AG20443 (cell line): Measurements from ENCODE around the gene SYNE4.
"Not testable (repeated sequence)": the region's sequence is repeated elsewhere in the genome, so short reads cannot be mapped to it uniquely, and the experiment has no call there.

Experiments used
- DNase-seq: peaks from one replicate; pipeline ENCODE4 v3.0.0; 2012; ENCODE audit warnings: low spot score, mixed read lengths

The SYNE4 gene

GRCh38 chr19:36008336-36008978 lies at the start of gene SYNE4:
TSS of gene SYNE4 (minus strand) at chr19:36008813. CDS start at chr19:36008681, 132 bp downstream.
- DNase-seq: no peak

GRCh38 chr19:36054733-36055686 lies 46.4 kb upstream of the SYNE4 start, which contains the start of gene WDR62:
TSS of gene WDR62 (plus strand) at chr19:36054897. CDS start at chr19:36054972, 75 bp downstream.
- peak; percentile 98 for DNase-seq

DNA sequence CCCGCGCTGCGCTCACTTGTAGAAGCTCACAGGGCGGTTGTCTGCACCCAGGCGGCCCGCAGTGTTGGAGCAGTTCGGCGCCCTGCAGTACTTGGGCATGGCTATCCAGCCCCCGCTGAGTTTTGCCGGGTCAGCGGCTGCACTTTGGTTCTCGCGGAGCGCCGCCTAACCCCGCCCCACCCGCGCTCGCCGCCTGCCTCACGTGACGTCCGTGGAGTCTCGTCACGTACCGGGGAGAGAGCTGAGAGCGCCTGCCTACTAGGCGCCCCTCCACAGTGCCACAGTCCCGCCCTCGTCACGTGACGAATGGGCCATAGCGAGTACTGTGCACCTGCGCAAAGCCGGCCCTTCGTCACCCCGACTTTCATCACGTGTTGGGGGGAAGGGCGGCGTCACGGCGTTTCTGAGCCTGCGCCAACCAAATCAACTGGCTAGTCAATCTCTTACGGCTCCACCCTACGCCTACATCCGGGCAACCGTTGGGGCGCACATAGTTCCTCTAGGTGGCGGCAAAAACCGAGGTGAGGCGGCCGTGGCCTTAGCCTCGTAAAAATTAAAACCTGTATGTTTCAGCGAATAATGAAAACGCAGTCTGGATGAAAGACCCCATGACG lies 45.6 kb upstream of the SYNE4 start, which contains the start of gene THAP8:
Gene THAP8, minus strand, starts transcription at position 167 of the 614 bp plus-strand sequence. Its CDS starts 68 bp downstream, at position 99.
- peak; percentile 100 for DNase-seq

- DNase-seq: no peak
Measured at GRCh38 chr19:36051637-36052036, 43.0 kb upstream of the SYNE4 start.

GRCh38 chr19:36051236-36051635 lies 42.6 kb upstream of the SYNE4 start:
- DNase-seq: no peak

DNA sequence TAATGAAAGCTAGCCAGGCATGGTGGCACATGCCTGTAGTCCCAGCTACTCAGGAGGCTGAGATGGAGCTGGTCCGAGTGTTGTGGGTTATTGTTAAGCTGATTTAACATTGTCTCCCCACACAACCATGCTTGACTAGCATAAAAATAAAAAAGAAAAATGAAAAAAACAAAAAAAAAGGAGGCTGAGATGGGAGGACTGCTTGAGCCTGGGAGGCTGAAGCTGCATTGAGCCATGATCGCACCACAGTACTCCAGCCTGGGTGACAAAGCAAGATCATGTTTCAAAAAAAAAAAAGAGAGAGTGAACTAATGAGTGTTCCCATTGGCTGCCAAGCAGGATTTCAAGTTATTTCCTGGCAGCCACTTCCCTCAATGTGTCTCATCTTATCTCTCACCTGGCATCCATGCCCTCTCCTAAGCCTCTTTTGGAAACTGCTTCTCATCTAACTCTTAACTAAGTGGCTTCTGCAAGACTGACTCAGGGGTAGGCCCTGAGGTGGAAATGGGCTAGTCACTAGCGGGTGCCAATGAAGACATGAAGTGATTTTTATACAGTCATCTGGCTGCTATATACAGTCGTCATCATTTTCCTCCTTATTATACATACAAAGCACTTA lies 40.6 kb upstream of the SYNE4 start:
- no peak for DNase-seq

GRCh38 chr19:36047835-36048234 lies 39.2 kb upstream of the SYNE4 start:
- no peak for DNase-seq

GRCh38 chr19:36046443-36047050 lies 37.9 kb upstream of the SYNE4 start:
- no peak for DNase-seq

- DNase-seq: no peak
Measured at GRCh38 chr19:36043952-36044351, 35.3 kb upstream of the SYNE4 start.

DNA sequence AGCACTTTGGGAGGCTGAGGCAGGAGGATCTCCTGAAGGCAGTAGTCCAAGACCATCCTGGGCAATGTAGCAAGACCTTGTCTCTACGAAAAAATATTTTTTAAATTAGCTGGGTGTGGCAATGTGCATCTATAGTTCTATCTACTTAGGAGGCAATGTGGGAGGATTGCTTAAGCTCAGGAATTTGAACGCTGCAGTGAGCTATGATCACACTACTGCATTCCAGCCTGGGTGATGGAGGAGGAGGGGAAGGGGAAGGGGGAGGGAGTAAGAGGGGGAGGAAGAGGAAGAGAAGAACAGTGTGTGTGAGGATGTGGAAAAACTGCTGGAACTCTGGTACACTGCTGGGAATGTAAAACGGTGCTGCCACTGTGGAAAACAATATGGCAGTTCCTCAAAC lies 33.2 kb upstream of the SYNE4 start:
- DNase-seq: peak; percentile 58

- DNase-seq: not testable (repeated sequence)
Measured at GRCh38 chr19:36041092-36041491, 32.5 kb upstream of the SYNE4 start.

DNA sequence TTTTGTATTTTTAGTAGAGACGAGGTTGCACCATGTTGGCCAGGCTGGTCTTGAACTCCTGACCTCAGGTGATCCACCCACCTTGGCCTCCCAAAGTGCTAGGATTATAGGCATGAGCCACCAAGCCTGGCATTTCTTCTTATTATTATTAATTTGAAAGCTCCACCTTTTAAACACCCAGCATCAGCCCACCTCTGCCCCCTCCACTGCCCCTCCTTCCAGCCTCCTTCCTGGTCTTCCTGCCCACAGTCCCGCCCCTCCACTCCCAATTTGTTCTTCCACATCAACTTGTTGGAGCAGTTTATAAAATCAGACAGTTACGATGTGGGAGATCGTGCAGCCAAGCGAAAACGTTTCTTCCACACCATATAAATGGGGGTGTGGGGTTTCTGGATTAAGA lies 31.9 kb upstream of the SYNE4 start:
- no peak for DNase-seq

DNA sequence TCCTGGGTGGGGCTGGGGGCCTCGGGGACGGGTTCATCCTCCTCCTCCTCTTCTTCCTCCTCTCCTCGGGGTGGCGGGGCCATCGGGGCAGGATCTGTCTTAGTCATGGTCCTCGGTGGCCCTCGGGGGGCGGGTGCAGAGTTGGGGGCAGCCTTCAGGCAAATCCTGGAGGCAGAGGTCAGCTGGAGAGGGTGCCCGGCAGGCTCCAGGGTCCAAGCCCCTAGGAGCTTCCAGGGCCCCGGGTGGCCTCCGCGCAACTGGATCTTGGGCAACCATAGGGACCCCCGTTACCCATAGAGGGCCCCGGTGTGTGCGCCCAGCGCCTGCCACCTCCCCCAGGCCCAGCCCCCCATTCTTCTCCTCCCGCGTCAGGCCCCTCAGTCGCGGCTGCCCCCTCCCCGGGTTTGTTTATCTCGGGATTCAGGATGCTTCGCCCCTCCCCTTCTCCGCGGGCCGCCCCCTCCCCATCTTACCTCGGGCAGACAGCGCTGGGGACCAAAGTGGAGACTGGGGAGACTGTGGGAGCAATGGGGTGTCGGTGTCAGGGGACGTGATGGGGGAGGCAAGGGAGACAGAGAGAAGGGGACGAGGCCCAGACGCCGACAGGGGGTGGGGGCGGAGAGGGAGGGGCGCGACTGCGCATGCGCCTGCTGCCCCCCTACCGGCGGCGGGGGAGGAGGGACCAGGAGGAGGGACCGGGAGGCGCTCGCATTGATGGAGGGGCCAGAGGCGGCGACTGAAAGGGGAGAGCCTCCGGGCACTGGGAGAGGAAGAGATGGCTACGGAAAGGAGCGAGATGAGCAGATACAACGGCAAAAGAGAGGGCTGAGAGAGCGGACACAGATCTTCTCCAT lies 23.9 kb upstream of the SYNE4 start, which contains the start of gene CLIP3:
Gene CLIP3, minus strand, starts transcription at position 623 of the 854 bp plus-strand sequence. Its CDS starts 516 bp downstream, at position 107.
- DNase-seq: peak; percentile 100

- DNase-seq: no peak
Measured at GRCh38 chr19:36031308-36031707, 22.7 kb upstream of the SYNE4 start.

GRCh38 chr19:36030264-36031148 lies 21.9 kb upstream of the SYNE4 start:
- DNase-seq: peak; percentile 49

DNA sequence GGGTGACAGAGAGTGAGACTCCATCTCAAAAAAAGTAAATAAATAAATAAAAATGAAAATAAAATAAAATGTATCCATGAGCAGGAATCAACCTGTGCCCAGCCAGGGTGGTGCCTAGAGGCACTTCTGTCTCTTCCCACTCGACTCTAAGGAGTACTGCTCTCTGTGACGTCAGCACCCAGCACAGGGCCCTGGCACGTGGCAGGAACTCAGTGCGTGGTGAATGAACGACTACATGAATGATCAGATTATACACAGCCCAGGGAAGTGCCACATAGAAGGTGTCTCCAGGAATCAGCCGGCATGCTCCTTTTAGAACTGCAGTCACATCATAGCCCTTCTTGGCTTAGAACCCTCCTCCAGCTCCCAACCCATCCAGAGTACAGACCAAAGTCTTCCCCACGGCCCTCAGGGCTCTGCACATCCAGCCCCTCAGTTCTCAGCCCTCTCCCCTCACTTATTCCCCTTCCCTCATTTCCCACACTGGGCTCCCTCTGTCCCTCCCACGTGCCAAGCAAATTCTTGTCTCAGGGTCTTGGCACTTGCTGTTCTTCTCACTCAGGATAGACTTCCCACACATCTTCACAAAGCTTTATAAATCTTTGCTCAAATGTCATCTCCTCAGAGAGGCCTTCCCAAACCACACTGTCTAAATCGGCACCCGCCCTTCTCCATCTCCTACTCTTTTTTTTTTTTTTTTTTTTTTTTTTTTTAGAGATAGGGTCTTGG lies 19.9 kb upstream of the SYNE4 start:
- DNase-seq: no peak

- no peak for DNase-seq
Measured at GRCh38 chr19:36027696-36028095, 19.1 kb upstream of the SYNE4 start.

DNA sequence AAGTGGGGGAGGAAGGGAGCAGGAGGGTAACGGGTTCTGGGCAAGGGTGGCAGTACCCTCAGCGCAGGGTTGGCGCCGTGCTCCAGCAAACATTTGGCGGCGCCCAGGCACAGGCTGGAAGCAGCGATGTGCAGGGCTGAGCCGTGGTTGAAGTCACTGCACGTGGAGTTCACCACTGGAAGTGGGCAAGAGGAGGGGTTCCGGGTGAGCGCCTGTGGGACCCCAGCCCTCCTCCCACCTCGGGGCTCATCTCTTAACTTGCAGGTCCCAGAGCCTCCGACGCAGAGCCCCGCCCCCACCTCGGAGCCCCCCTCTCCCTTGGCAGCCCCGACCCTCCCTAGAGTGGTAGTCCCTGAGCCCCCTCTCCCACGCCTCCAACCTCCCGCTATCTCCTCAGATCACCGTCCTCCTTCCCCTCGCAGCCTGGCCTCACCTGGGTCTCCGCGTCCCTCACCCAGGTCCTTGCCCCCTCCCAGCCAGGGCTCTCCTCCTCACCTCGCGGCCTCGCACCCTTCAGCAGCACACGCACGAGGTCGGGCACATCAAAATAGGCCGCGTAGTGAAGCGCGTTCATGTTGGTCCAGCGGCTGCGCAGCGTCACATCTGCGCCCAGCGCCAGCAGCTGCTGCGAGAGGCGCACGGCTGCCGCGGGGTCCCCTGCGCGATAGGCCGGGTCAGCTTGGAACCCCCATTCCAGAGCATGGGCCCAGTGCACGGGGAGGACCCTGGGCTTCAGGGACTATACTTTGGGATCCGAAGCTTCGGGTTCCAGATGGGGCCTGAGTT lies 17.7 kb upstream of the SYNE4 start:
- no peak for DNase-seq
